PC-3 (cell line): ENCODE results near the gene PABPN1L. TPM values are rescaled to one million over a fixed set of nuclear protein-coding genes. Genes with fewer than 3 reads are reported as not detected.

Source experiments
- ATAC-seq: fragments of 200-7000 bp; cut with Tn5 transposase; 2 replicates; pipeline ENCODE4 v1.9.1; 2020; ENCODE audit warnings: mild to moderate bottlenecking, moderate library complexity
- BruUV-seq: library from RNA; stranded (reverse); fragments of 400-500 nt; replicated peaks from 2 replicates; lab custom pipeline; 2021; lab: Mats Ljungman, UMichigan
- CTCF ChIA-PET: fragments of 300-600 bp; sonication (Branson Sonifier 250); formaldehyde crosslinking; loops from one replicate; lab custom pipeline; 2022; ENCODE audit warnings: antibody characterized with exemption; lab: Charles Lee
- POLR2A ChIA-PET: fragments of 300-600 bp; sonication (Branson Sonifier 250); formaldehyde crosslinking; loops from one replicate; lab custom pipeline; 2022; ENCODE audit warnings: antibody characterized with exemption; ENCODE audit not compliant: unreplicated experiment; lab: Charles Lee
- DNase-seq: peaks from one replicate; pipeline ENCODE4 v3.0.0-alpha.2; 2015
- H2AFZ ChIP-seq: fragments of 300-600 bp; sonication (generic); 2 replicates; pipeline ENCODE4 v1.6.0; 2016; ENCODE audit warnings: antibody characterized with exemption, low read length
- H3F3A ChIP-seq: fragments of 300-600 bp; sonication (generic); one replicate; pipeline ENCODE4 v1.6.0; 2017; ENCODE audit warnings: antibody characterized with exemption, low read length, control low read depth, mild to moderate bottlenecking; ENCODE audit not compliant: unreplicated experiment
- H3K27ac ChIP-seq: fragments of 300-600 bp; sonication (generic); 2 replicates; pipeline ENCODE4 v1.5.1; 2016; ENCODE audit warnings: mild to moderate bottlenecking, low read length
- H3K27me3 ChIP-seq: fragments of 300-600 bp; sonication (generic); 2 replicates; pipeline ENCODE4 v1.6.1; 2016; ENCODE audit warnings: low read length, mixed read lengths
- H3K36me3 ChIP-seq: fragments of 300-600 bp; sonication (generic); 2 replicates; pipeline ENCODE4 v1.6.1; 2016; ENCODE audit warnings: low read depth, mixed run types, low read length, mixed read lengths
- H3K4me1 ChIP-seq: fragments of 300-600 bp; sonication (generic); 2 replicates; pipeline ENCODE4 v1.5.1; 2016; ENCODE audit warnings: low read length; ENCODE audit not compliant: insufficient read depth
- H3K4me2 ChIP-seq: fragments of 300-600 bp; sonication (generic); 2 replicates; pipeline ENCODE4 v1.6.0; 2016; ENCODE audit warnings: low read length
- H3K4me3 ChIP-seq: fragments of 300-600 bp; sonication (generic); 2 replicates; pipeline ENCODE4 v1.5.1; 2016; ENCODE audit warnings: mild to moderate bottlenecking, low read length, mixed read lengths
- H3K79me2 ChIP-seq: fragments of 300-600 bp; sonication (generic); 2 replicates; pipeline ENCODE4 v1.6.1; 2017; ENCODE audit warnings: low read length, mixed read lengths
- H3K9ac ChIP-seq: fragments of 300-600 bp; sonication (generic); 2 replicates; pipeline ENCODE4 v1.6.0; 2016; ENCODE audit warnings: mild to moderate bottlenecking, low read length
- H3K9me2 ChIP-seq: fragments of 300-600 bp; sonication (generic); replicated peaks from 2 replicates; pipeline ENCODE4 v1.6.1; 2016; ENCODE audit warnings: mixed run types, low read length, mixed read lengths
- H3K9me3 ChIP-seq: fragments of 300-600 bp; sonication (generic); 2 replicates; pipeline ENCODE4 v1.6.1; 2016; ENCODE audit warnings: low read length, mixed read lengths
- H4K20me1 ChIP-seq: fragments of 300-600 bp; sonication (generic); 2 replicates; pipeline ENCODE4 v1.6.1; 2016; ENCODE audit warnings: low read length, mixed read lengths
- EZH2 ChIP-seq: fragments of 300-600 bp; sonication (generic); IDR thresholded peaks from one replicate; pipeline ENCODE4 v1.6.1; 2017; ENCODE audit warnings: antibody characterized with exemption, mild to moderate bottlenecking, low read length; ENCODE audit not compliant: unreplicated experiment
- EZH2phosphoT487 ChIP-seq: fragments of 300-600 bp; sonication (generic); IDR thresholded peaks from 2 replicates; pipeline ENCODE4 v1.6.1; 2018; ENCODE audit warnings: mild to moderate bottlenecking, antibody characterized with exemption, low read length, borderline replicate concordance
- intact Hi-C: fragments of 100-400 bp; cut with micrococcal nuclease; formaldehyde crosslinking; loops from 2 replicates; pipeline ENCODE4 v1.9.0; 2023
- total RNA-seq: library from RNA; depleted of rRNA; stranded (reverse); fragments of >200 nt; gene quantifications from 2 replicates; pipeline ENCODE4 v1.2.3, GENCODE V29; 2014
- TF ChIP-seq, protein P1 (sequence below): fragments of 300-600 bp; sonication (generic); conservative IDR thresholded peaks from 2 replicates; pipeline ENCODE4 v1.5.1; 2017; ENCODE audit warnings: antibody characterized with exemption, low read depth, mild to moderate bottlenecking, low read length

PABPN1L gene
- total RNA-seq, 1 experiment from 2014 or later = not detected

DNA sequence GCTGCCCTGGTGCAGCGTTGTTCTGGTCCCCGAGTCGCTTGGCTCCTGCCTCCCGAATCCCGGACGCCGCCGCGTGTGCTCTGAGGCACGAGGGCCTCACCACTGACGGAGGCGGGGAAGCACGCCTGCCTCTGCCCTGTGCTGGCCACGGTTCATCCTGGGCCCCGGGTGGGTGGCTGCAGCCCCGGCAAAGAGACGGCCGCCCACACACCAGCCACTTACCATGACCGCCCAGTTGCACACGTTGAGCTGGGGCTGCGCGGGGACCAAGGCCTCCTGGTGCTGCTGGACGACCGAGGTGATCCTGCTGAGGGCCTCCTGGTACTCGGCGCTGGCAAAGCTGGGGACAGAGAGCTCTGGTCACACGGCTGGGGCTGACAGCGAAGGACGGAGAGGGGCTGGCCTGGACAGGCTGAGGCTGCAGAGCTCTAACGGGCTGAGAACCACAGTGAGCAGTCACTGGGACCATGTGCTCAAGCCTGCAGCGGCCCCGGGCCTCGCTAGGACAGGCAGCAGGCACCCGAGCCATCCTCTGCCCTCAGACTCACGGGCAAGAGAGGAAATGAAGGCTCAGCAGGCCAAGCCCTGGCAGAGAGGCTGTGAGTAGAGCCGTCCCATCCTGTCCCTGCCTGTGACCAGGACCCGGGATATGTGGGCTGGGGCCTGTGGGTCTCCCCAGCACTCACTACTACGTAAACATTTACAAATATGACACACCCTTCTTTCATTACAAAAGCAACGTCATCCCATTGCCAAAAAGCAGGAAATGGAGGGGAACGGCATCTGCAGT, 48.5 kb downstream of the PABPN1L start:
- Histone ChIP-seq H3K9me3 (no peaks in the 10 kb centered on the region), H2AFZ (no peak overlapping the region), H3K4me3 (no peak overlapping the region), H3K4me2 (no peak overlapping the region), H3K27ac (no peak overlapping the region), H4K20me1 (no peaks in the 10 kb centered on the region), H3K36me3 (no peaks in the 10 kb centered on the region), H3K79me2 (no peaks in the 10 kb centered on the region), H3K9ac (no peak overlapping the region), H3K4me1 (no peaks in the 10 kb centered on the region), H3K9me2 (no peaks in the 10 kb centered on the region), H3K27me3 (no peaks in the 10 kb centered on the region), H3F3A (no peaks in the 10 kb centered on the region)
- ATAC-seq (peak; percentile 11), DNase-seq (no peak)
- ChIA-PET CTCF (no interaction called here), POLR2A (interaction anchor here (0.6 kb wide), 1 partner anchor 347 kb away, joined by 3 read pairs; no protein-coding TSS in a partner anchor)
- intact Hi-C loops = loop anchor here (10.0 kb wide), 1 partner anchor 347 kb away; no protein-coding TSS in a partner anchor
- TF ChIP-seq EZH2 (no peak), EZH2phosphoT487 (no peak)
- TF ChIP-seq, protein P1, sequence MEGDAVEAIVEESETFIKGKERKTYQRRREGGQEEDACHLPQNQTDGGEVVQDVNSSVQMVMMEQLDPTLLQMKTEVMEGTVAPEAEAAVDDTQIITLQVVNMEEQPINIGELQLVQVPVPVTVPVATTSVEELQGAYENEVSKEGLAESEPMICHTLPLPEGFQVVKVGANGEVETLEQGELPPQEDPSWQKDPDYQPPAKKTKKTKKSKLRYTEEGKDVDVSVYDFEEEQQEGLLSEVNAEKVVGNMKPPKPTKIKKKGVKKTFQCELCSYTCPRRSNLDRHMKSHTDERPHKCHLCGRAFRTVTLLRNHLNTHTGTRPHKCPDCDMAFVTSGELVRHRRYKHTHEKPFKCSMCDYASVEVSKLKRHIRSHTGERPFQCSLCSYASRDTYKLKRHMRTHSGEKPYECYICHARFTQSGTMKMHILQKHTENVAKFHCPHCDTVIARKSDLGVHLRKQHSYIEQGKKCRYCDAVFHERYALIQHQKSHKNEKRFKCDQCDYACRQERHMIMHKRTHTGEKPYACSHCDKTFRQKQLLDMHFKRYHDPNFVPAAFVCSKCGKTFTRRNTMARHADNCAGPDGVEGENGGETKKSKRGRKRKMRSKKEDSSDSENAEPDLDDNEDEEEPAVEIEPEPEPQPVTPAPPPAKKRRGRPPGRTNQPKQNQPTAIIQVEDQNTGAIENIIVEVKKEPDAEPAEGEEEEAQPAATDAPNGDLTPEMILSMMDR = no peak
- BruUV-seq = no TSS peak

DNA sequence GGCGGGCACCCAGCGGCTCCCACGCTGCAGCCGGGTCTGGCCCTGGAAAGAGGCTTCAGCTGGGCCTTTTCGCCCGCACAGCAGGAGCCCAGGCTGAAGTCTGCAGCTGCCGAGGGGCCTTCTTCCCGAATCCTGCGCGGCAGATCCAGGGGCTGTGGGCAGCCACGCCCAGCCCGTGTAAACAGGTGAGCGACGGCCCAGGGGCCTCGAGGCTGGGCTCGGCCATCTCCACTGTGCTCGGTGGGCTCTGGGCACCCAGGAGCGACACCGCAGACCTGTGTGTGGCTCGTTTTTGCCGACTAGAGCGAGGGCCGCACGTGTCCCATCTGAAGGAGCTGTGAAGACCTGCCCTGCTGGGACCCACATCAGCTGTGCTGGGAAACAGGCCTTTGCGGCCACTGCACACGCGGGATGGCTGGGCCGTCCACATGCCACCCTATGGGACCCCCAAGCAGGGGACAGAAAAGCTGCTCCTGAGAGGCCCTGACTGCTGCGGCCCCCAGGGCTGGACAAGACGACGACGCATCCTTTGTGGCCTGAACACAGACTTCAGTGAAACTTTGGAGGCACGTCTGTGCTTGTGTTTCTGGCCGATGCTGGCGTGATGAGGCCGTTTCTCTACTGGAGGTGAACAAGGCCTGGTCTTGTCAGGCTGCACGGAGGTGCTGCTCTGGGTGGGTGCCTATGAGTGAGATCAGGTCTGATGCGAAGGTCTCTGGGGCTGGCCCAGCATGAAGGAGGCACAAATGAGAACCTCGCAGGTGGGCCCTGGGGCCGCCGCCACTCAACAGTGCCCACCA, 49.5 kb downstream of the PABPN1L start:
- Histone ChIP-seq H3F3A (no peaks in the 10 kb centered on the region), H3K9me2 (no peaks in the 10 kb centered on the region), H3K27me3 (no peaks in the 10 kb centered on the region), H3K27ac (no peak overlapping the region), H4K20me1 (no peaks in the 10 kb centered on the region), H2AFZ (no peak overlapping the region), H3K4me2 (no peak overlapping the region), H3K4me1 (no peaks in the 10 kb centered on the region), H3K9me3 (no peaks in the 10 kb centered on the region), H3K4me3 (no peak overlapping the region), H3K9ac (no peak overlapping the region), H3K79me2 (no peaks in the 10 kb centered on the region), H3K36me3 (no peaks in the 10 kb centered on the region)
- DNase-seq = no peak
- TF ChIP-seq EZH2phosphoT487 = no peak
- no peak for TF ChIP-seq EZH2
- TF ChIP-seq, protein P1 = no peak
- intact Hi-C loops = loop anchor here (10.0 kb wide), 1 partner anchor 348 kb away; no protein-coding TSS in a partner anchor
- POLR2A ChIA-PET = no interaction called here
- ATAC-seq = no peak
- CTCF ChIA-PET = no interaction called here
- no TSS peak for BruUV-seq
